ENCODE results near the gene UBA6.

DNA sequence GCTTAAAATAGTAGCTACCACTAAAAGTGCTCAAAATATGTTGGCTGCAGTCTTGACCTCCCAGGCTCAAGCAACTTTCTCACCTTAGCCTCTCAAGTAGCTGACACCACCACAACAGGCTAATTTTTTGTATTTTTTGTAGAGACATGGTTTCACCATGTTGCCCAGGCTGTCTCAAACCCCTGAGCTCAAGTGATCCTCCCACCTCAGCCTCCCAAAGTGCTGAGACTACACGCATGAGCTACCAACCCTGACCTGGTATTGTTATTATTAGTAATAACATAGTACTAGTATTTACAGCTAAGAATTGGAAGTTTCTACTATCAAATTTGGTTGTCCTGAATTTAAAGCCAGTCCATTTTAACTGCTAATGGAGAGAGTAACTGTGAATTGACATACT lies 124.4 kb downstream of the UBA6 start:
- TF ChIP-seq, protein P1, sequence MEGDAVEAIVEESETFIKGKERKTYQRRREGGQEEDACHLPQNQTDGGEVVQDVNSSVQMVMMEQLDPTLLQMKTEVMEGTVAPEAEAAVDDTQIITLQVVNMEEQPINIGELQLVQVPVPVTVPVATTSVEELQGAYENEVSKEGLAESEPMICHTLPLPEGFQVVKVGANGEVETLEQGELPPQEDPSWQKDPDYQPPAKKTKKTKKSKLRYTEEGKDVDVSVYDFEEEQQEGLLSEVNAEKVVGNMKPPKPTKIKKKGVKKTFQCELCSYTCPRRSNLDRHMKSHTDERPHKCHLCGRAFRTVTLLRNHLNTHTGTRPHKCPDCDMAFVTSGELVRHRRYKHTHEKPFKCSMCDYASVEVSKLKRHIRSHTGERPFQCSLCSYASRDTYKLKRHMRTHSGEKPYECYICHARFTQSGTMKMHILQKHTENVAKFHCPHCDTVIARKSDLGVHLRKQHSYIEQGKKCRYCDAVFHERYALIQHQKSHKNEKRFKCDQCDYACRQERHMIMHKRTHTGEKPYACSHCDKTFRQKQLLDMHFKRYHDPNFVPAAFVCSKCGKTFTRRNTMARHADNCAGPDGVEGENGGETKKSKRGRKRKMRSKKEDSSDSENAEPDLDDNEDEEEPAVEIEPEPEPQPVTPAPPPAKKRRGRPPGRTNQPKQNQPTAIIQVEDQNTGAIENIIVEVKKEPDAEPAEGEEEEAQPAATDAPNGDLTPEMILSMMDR (conservative IDR thresholded peaks at IDR 0.05 in 1 of 2, IDR thresholded peaks at IDR 0.05 in 1 of 2; ENCODE audit: low read depth in 1 of 2, low read length in 2 of 2): no peak
- no peak for TF ChIP-seq EZH2 (IDR thresholded peaks at IDR 0.05; ENCODE audit: low read length, missing control alignments)
